Activated CD8-positive, alpha-beta memory T cell treated with anti-CD3 and anti-CD28 coated beads, Interleukin-2, amount 10 ng/mL, durations not matched to agents 7 days and 5 days (primary cell): ENCODE measurements around the gene CADPS. TPM values are rescaled to one million over a fixed set of nuclear protein-coding genes. Genes with fewer than 3 reads are reported as not detected.

ENCODE experiments used
- ATAC-seq: fragments of 150-1000 bp; cut with Tn5 transposase; one replicate; pipeline ENCODE4 v1.10.0; 2021; ENCODE audit warnings: moderate library complexity
- CTCF ChIA-PET: fragments of 350-600 bp; sonication (Branson Sonifier 250); formaldehyde crosslinking; loops from one replicate; lab custom pipeline; 2021; ENCODE audit warnings: antibody characterized with exemption; lab: Charles Lee
- DNase-seq: peaks from one replicate; pipeline ENCODE4 v3.0.0-alpha.2; 2020
- H3K27ac Mint-ChIP-seq: one replicate; pipeline ENCODE4 v1.8.0; 2021; ENCODE audit warnings: mild to moderate bottlenecking, mixed read lengths
- H3K27me3 Mint-ChIP-seq: one replicate; pipeline ENCODE4 v1.8.0; 2021; ENCODE audit warnings: mixed read lengths
- H3K36me3 Mint-ChIP-seq: one replicate; pipeline ENCODE4 v1.8.0; 2021; ENCODE audit warnings: mild to moderate bottlenecking, mixed read lengths
- H3K4me1 Mint-ChIP-seq: one replicate; pipeline ENCODE4 v1.8.0; 2021; ENCODE audit warnings: mixed read lengths
- H3K4me3 Mint-ChIP-seq: one replicate; pipeline ENCODE4 v1.8.0; 2021; ENCODE audit warnings: mild to moderate bottlenecking, moderate library complexity, mixed read lengths
- H3K9me3 Mint-ChIP-seq: one replicate; pipeline ENCODE4 v1.8.0; 2022; ENCODE audit warnings: low read depth, mixed read lengths
- total RNA-seq, 2 experiments: library from RNA; stranded (reverse); gene quantifications; one replicate each; pipeline ENCODE4 v1.2.3, GENCODE V29; 2021

Gene CADPS
- total RNA-seq, 2 experiments from 2014 or later: not detected

DNA sequence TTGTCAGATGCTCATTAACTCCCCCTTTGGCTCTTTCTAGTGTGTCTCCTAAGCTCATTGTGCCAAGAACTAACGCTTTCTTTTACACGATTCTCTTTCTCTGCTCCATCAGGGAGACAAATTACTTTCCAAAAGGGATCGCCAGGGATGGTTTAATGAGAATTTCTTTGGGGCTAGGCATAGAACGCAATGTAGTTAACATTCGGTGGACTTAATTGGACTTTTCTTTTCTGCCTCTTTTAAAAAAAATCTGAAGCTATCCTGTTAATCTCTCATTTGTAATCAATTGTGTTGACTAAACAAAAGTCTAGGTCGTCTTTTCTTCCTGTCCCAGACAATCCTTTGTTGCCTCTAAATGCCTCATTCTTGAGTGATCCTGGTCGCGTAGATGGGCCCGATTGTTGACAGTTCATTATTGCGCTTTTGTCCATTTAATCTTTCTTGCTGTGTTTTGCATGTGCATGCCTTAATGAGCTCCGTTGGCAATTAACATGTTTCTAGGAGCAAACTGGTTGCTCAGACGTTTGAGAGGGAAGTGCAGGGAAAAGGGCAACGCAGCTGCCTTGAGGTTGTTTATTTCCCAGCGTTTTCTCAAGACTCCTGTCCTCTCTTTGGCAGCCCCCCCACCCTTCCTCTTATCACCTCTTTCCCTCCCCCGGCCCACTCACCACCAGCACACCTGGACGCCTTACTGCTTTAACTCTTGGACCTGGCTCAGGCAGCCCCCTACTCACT is 509.7 kb downstream of the CADPS start:
- no peak overlapping the region for H3K4me3 Mint-ChIP-seq
- peaks cover 7% of the 10 kb centered on the region for H3K36me3 Mint-ChIP-seq
- no peaks in the 10 kb centered on the region for H3K9me3 Mint-ChIP-seq
- DNase-seq: no peak
- H3K27ac Mint-ChIP-seq: no peak overlapping the region
- ATAC-seq: no peak
- no peaks in the 10 kb centered on the region for H3K4me1 Mint-ChIP-seq
- CTCF ChIA-PET: no interaction called here
- peaks cover 60% of the 10 kb centered on the region for H3K27me3 Mint-ChIP-seq

DNA sequence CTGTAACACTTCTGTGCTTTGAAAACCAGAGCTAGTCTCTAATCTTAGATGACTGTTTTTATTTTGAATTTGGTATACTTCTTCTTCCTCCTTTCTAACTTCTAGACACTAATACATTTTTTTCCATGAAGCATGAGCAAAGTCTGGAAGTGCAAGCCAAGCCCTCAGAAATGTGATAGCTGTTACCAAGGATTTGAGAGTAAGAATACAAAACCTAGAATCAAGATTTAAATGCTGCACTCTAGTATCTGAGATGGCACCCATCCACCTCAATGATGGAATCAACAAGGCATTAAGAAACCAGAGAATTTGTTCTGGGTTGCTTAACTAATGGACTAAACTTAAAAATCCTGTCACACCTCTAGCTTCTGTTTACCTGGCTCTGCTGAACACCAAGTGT is 511.0 kb downstream of the CADPS start:
- Mint-ChIP-seq H3K9me3 (no peaks in the 10 kb centered on the region), H3K4me3 (no peak overlapping the region), H3K27ac (no peak overlapping the region), H3K27me3 (peaks cover 46% of the 10 kb centered on the region), H3K36me3 (peaks cover 3% of the 10 kb centered on the region), H3K4me1 (no peaks in the 10 kb centered on the region)
- no peak for DNase-seq
- no peak for ATAC-seq
- CTCF ChIA-PET: no interaction called here

DNA sequence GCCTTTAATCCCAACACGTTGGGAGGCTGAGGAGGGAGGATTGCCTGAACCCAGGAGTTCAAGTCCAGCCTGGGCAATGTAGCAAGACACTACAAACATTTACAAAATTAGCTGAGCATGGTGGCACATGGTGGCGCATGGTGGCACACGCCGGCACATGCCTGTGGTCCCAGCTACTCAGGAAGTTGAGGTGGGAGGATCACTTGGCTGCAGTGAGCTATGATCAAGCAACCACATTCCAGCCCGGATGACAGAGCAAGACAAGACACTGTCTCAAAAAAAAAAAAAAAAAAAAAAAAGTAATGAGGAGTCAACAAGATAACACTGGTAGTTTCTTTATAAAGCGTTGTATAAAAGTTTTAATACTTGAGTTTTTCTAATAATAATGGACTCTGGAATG is 511.9 kb downstream of the CADPS start:
- ATAC-seq: no peak
- Mint-ChIP-seq H3K4me1 (no peaks in the 10 kb centered on the region), H3K27me3 (peaks cover 38% of the 10 kb centered on the region), H3K36me3 (peaks cover 2% of the 10 kb centered on the region), H3K9me3 (no peaks in the 10 kb centered on the region), H3K27ac (no peak overlapping the region), H3K4me3 (no peak overlapping the region)
- CTCF ChIA-PET: no interaction called here
- no peak for DNase-seq

DNA sequence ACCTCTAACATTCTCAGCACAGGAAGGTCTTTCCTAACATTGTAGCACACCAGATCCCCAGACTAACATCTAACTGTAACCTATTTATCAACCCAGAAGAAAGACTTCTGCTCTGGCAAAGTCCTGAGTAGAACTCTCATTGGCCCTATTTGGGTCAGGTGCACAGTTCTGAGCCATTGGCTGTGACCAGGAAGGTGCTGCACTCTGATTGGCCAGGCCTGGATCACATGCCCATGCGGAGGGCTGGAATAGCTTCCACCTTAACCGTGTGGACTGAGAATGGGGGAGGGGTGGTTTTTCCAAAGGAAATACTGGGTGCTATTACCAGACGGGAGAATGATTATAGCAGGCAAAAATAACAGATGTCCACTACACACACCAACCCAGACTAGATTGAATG is 513.4 kb downstream of the CADPS start:
- CTCF ChIA-PET: no interaction called here
- no peaks in the 10 kb centered on the region for H3K9me3 Mint-ChIP-seq
- ATAC-seq (no peak), DNase-seq (no peak)
- H3K27ac Mint-ChIP-seq: no peak overlapping the region
- H3K27me3 Mint-ChIP-seq: peaks cover 24% of the 10 kb centered on the region
- H3K4me1 Mint-ChIP-seq: no peaks in the 10 kb centered on the region
- H3K36me3 Mint-ChIP-seq: no peaks in the 10 kb centered on the region
- H3K4me3 Mint-ChIP-seq: no peak overlapping the region

GRCh38 chr3:62361261-62361660 is 514.0 kb downstream of the CADPS start:
- Mint-ChIP-seq H3K27ac (no peak overlapping the region), H3K9me3 (no peaks in the 10 kb centered on the region), H3K4me1 (no peaks in the 10 kb centered on the region), H3K4me3 (no peak overlapping the region), H3K27me3 (peaks cover 19% of the 10 kb centered on the region), H3K36me3 (no peaks in the 10 kb centered on the region)
- CTCF ChIA-PET: no interaction called here
- no peak for DNase-seq
- ATAC-seq: no peak

DNA sequence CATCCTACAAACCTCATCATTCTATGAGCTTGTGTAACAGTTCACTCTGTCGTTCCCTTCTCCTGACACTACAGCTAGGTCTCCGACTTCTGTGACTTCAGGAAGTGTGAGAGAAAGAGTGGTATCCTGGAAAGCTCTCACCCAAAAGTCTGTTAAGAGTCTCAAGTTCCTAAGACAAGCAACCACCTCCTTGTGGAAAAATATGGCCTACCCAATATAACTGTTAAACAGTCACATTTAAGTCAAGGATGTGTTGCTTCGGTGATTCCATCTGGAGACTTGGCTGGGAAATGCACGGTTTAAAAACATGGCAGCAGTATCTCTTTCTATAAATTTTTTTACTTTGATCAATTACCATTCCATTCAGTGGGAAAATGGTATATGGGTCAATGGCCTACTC is 515.7 kb downstream of the CADPS start:
- CTCF ChIA-PET: no interaction called here
- DNase-seq: no peak
- H3K9me3 Mint-ChIP-seq: no peaks in the 10 kb centered on the region
- no peak overlapping the region for H3K4me3 Mint-ChIP-seq
- H3K4me1 Mint-ChIP-seq: no peaks in the 10 kb centered on the region
- no peak overlapping the region for H3K27ac Mint-ChIP-seq
- peaks cover 1% of the 10 kb centered on the region for H3K27me3 Mint-ChIP-seq
- H3K36me3 Mint-ChIP-seq: no peaks in the 10 kb centered on the region
- no peak for ATAC-seq

- Mint-ChIP-seq H3K4me1 (no peaks in the 10 kb centered on the region), H3K4me3 (no peak overlapping the region), H3K36me3 (no peaks in the 10 kb centered on the region), H3K27me3 (no peaks in the 10 kb centered on the region), H3K9me3 (no peaks in the 10 kb centered on the region), H3K27ac (no peak overlapping the region)
- DNase-seq: no peak
- CTCF ChIA-PET: no interaction called here
- no peak for ATAC-seq
These were observed 518.9 kb downstream of the CADPS start for GRCh38 chr3:62356356-62356755.

- ATAC-seq: no peak
- Mint-ChIP-seq H3K27ac (no peak overlapping the region), H3K4me1 (no peaks in the 10 kb centered on the region), H3K4me3 (no peak overlapping the region), H3K36me3 (no peaks in the 10 kb centered on the region), H3K9me3 (no peaks in the 10 kb centered on the region), H3K27me3 (no peaks in the 10 kb centered on the region)
- CTCF ChIA-PET: no interaction called here
- DNase-seq: no peak
These were observed 519.5 kb downstream of the CADPS start for GRCh38 chr3:62355703-62356102.
